Fibroblast of villous mesenchyme (primary cell): Measurements from ENCODE around the gene KCNC4. TPM values are rescaled to one million over a fixed set of nuclear protein-coding genes. Genes with fewer than 3 reads are reported as not detected.

Source experiments
- DNase-seq: peaks from one replicate; pipeline ENCODE4 v3.0.0-alpha.2; 2010; ENCODE audit warnings: low read depth
- H3K4me3 ChIP-seq: 2 replicates; pipeline ENCODE4 v1.5.1; 2011; ENCODE audit warnings: low read depth, mild to moderate bottlenecking, low read length
- CTCF ChIP-seq: IDR thresholded peaks from 2 replicates; pipeline ENCODE4 v1.5.1; 2012; ENCODE audit warnings: low read depth, mild to moderate bottlenecking, low read length; ENCODE audit not compliant: insufficient read depth
- total RNA-seq: library from RNA; depleted of rRNA; stranded (reverse); fragments of >200 nt; gene quantifications from 2 replicates; pipeline ENCODE4 v1.2.3, GENCODE V29; 2012

KCNC4 gene
- total RNA-seq, 1 donor, result 1.7 TPM

GRCh38 chr1:110210604-110211495 is 736 bp downstream of the KCNC4 start:
- peak overlapping the region; percentile 60 for H3K4me3 ChIP-seq
- DNase-seq, result peak; percentile 47
- TF ChIP-seq CTCF, result no peak

DNA sequence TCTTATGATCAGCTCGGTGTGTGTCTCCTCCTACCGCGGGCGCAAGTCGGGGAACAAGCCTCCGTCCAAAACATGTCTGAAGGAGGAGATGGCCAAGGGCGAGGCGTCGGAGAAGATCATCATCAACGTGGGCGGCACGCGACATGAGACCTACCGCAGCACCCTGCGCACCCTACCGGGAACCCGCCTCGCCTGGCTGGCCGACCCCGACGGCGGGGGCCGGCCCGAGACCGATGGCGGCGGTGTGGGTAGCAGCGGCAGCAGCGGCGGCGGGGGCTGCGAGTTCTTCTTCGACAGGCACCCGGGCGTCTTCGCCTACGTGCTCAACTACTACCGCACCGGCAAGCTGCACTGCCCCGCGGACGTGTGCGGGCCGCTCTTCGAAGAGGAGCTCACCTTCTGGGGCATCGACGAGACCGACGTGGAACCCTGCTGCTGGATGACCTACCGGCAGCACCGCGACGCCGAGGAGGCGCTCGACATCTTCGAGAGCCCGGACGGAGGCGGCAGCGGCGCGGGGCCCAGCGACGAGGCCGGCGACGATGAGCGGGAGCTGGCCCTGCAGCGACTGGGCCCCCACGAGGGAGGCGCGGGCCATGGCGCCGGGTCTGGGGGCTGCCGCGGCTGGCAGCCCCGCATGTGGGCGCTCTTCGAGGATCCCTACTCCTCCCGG is 1.5 kb downstream of the KCNC4 start:
- H3K4me3 ChIP-seq, result peak overlapping the region; percentile 60
- DNase-seq, result no peak
- no peak for TF ChIP-seq CTCF

DNA sequence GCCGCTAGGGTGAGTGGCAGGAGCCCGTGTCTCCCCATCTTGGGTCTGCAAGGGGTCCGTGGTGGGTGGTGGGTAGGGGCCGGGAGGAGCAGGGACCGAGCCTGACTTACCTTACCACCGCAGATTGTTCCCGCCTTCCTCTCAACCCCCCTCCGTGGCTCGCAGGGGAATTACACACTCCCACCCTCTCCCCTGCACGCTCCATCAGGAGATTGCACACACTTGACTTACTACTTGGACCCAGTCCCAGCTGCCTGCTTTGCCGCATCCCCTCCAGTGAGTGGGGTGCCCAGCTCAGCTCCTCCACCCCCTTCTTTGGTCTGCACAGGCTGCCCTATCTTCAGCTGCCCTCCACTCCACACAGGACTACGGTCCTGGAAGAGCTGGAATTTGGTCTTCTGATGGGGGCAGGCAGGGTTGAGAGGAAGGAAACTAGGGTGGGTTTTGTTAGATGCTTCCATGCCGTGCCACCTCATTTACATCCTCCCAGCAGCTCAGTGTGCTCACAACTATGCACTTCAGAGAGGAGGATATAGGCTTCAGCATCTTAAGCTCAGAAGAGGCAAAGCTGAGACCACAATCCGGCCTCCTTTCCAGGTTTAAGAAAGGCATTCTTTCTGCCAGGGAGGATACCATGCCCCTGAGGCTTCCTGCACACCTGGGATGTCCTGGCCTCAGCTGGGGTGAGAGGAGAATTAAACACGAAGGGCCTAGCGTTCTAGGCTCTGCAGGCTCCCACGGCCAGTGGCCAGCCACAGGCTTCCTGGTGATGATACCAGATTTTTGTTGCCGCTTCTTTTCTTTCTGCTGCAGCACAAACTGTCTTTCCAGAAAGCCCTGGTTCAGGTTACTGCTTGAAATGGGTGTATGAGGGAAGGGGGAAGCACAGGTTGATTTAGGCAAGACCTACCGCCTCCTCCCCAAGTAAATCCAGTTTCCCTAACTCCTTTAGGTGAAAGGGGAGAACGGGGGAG is 2.3 kb downstream of the KCNC4 start:
- no peak for TF ChIP-seq CTCF
- DNase-seq, result no peak
- H3K4me3 ChIP-seq, result no peak overlapping the region

- H3K4me3 ChIP-seq, result no peak overlapping the region
- DNase-seq, result no peak
- no peak for TF ChIP-seq CTCF
Observed at GRCh38 chr1:110213143-110213540, 3.0 kb downstream of the KCNC4 start.

DNA sequence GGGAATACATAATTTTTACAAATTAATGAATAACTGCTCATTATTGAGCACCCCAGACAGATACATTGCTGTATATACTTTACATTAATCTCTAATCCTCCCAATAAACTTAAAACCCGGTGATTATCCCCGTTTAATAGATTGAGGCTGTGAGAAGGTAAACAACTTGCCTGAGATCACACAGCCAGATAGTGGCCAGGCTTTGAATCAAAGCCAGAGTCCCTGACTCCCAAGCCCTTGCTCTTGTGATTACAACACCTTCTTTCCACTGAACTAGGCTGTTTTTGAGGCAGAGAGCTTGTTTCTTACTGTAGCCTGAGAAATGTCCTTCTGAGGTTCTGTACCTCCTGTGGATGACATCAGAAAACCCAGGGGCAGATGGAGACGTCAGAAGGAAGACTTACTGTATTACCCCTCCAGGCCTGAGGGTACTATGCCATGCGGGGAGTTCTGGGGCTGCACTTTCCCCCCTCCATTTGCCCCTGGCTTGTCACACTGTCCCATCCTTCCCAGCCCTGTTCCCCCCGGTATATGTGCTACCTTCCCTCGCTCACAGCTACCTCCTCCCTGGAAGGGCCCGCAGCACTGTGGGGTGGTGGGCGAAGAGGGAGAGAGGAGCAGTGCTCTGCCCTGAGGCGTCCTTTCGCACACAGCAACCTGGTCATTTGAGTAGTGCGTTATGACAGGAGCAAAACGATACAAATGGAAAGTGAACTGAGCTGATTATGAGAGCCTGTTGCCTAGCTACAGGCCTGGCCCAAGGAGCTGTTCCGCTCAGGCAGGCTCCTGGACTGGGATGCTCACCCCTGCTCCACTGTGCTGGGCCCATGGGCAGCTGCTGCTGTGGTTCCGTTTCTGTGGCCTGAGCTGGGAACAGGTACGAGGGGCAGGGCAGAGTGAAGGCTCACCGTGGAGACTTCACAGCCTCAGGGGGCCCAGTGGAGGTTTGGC is 4.6 kb downstream of the KCNC4 start:
- peak; percentile 55 for DNase-seq
- no peak for TF ChIP-seq CTCF
- no peak overlapping the region for H3K4me3 ChIP-seq
